Smooth muscle cell of the brain vasculature (primary cell): ENCODE measurements around the gene FSTL4.

ENCODE experiments used
- DNase-seq: peaks from one replicate; pipeline ENCODE4 v3.0.0-alpha.2; 2012; ENCODE audit warnings: low read depth, low spot score

FSTL4 gene

GRCh38 chr5:133367984-133368383 lies 244.4 kb downstream of the FSTL4 start:
- no peak for DNase-seq

- no peak for DNase-seq
Measured at GRCh38 chr5:133367071-133367786, 245.1 kb downstream of the FSTL4 start.

GRCh38 chr5:133366438-133366837 lies 245.9 kb downstream of the FSTL4 start:
- no peak for DNase-seq

GRCh38 chr5:133365738-133366137 lies 246.6 kb downstream of the FSTL4 start:
- DNase-seq, result no peak

- DNase-seq, result no peak
Measured at GRCh38 chr5:133364936-133365707, 247.2 kb downstream of the FSTL4 start.

- no peak for DNase-seq
Measured at GRCh38 chr5:133363807-133364587, 248.3 kb downstream of the FSTL4 start.

GRCh38 chr5:133362438-133362837 lies 249.9 kb downstream of the FSTL4 start:
- no peak for DNase-seq

GRCh38 chr5:133361922-133362321 lies 250.4 kb downstream of the FSTL4 start:
- DNase-seq, result no peak

GRCh38 chr5:133360693-133361472 lies 251.5 kb downstream of the FSTL4 start:
- no peak for DNase-seq

GRCh38 chr5:133359861-133360260 lies 252.5 kb downstream of the FSTL4 start:
- DNase-seq, result no peak

GRCh38 chr5:133358271-133358670 lies 254.1 kb downstream of the FSTL4 start:
- no peak for DNase-seq

GRCh38 chr5:133357758-133358157 lies 254.6 kb downstream of the FSTL4 start:
- DNase-seq, result no peak

- DNase-seq, result no peak
Measured at GRCh38 chr5:133356984-133357421, 255.3 kb downstream of the FSTL4 start.

- no peak for DNase-seq
Measured at GRCh38 chr5:133356396-133356983, 255.9 kb downstream of the FSTL4 start.

- DNase-seq, result no peak
Measured at GRCh38 chr5:133354323-133355185, 257.8 kb downstream of the FSTL4 start.

- DNase-seq, result peak; percentile 7
Measured at GRCh38 chr5:133353741-133354140, 258.6 kb downstream of the FSTL4 start.

- DNase-seq, result no peak
Measured at GRCh38 chr5:133348406-133348805, 263.9 kb downstream of the FSTL4 start.

- no peak for DNase-seq
Measured at GRCh38 chr5:133347039-133347438, 265.3 kb downstream of the FSTL4 start.

GRCh38 chr5:133344266-133344665 lies 268.1 kb downstream of the FSTL4 start:
- DNase-seq, result no peak

- no peak for DNase-seq
Measured at GRCh38 chr5:133343196-133343595, 269.1 kb downstream of the FSTL4 start.
